HG02763 (cell line): Measurements from ENCODE around the gene SPDYA.

Source experiments
- ATAC-seq: cut with Tn5 transposase; IDR thresholded peaks from one replicate; pipeline ENCODE4 v1.9.1; 2021; ENCODE audit warnings: mild to moderate bottlenecking, moderate library complexity; ENCODE audit not compliant: unreplicated experiment

SPDYA gene

GRCh38 chr2:28824870-28825269 lies 14.2 kb downstream of the SPDYA start:
- no peak for ATAC-seq

GRCh38 chr2:28828382-28828781 lies 17.7 kb downstream of the SPDYA start:
- ATAC-seq, result no peak

GRCh38 chr2:28833740-28834470 lies 23.3 kb downstream of the SPDYA start:
- ATAC-seq, result no peak

- ATAC-seq, result no peak
Observed at GRCh38 chr2:28835781-28836180, 25.1 kb downstream of the SPDYA start.

- no peak for ATAC-seq
Observed at GRCh38 chr2:28838971-28839370, 28.3 kb downstream of the SPDYA start.

GRCh38 chr2:28842042-28842441 lies 31.4 kb downstream of the SPDYA start:
- no peak for ATAC-seq

- no peak for ATAC-seq
Observed at GRCh38 chr2:28855193-28855592, 44.6 kb downstream of the SPDYA start.

- no peak for ATAC-seq
Observed at GRCh38 chr2:28855977-28856376, 45.3 kb downstream of the SPDYA start.

- ATAC-seq, result no peak
Observed at GRCh38 chr2:28868611-28869010, 58.0 kb downstream of the SPDYA start.

GRCh38 chr2:28869494-28870145 lies 59.0 kb downstream of the SPDYA start:
- ATAC-seq, result peak; percentile 17

GRCh38 chr2:28870146-28870891 lies 59.7 kb downstream of the SPDYA start, which contains the start of gene TRMT61B:
Gene TRMT61B (minus strand): TSS chr2:28870309. CDS start chr2:28870277, 32 bp downstream.
- peak; percentile 93 for ATAC-seq

GRCh38 chr2:28871620-28872019 lies 61.0 kb downstream of the SPDYA start:
- ATAC-seq, result no peak

GRCh38 chr2:28880193-28880592 lies 69.6 kb downstream of the SPDYA start:
- ATAC-seq, result no peak

GRCh38 chr2:28893488-28893887 lies 82.9 kb downstream of the SPDYA start:
- ATAC-seq, result no peak

- ATAC-seq, result peak; percentile 90
Observed at GRCh38 chr2:28894470-28895188, 84.0 kb downstream of the SPDYA start, which contains the start of gene WDR43. Gene WDR43 (plus strand): TSS chr2:28894667. CDS start chr2:28894699, 32 bp downstream.

- peak; percentile 9 for ATAC-seq
Observed at GRCh38 chr2:28895189-28895893, 84.7 kb downstream of the SPDYA start.

- ATAC-seq, result no peak
Observed at GRCh38 chr2:28896906-28897305, 86.3 kb downstream of the SPDYA start.

- ATAC-seq, result no peak
Observed at GRCh38 chr2:28898048-28898447, 87.4 kb downstream of the SPDYA start.
